Measurements from ENCODE around the gene DNMT1. TPM values are rescaled to one million over a fixed set of nuclear protein-coding genes. Genes with fewer than 3 reads are reported as not detected.

DNMT1 gene
- total RNA-seq, 1 experiment from 2014 or later = 168 TPM

GRCh38 chr19:10089801-10090375 lies 104.9 kb downstream of the DNMT1 start:
- Histone ChIP-seq H3K27ac (ENCODE audit: low read length) (no peak overlapping the region), H3K4me1 (ENCODE audit: control insufficient read depth, insufficient read depth, low read length) (no peaks in the 10 kb centered on the region), H3K36me3 (ENCODE audit: control insufficient read depth, insufficient read depth, low read length) (no peaks in the 10 kb centered on the region; the same call in 1 of the 2 replicates), H3K9me3 (ENCODE audit: control insufficient read depth, insufficient read depth, low read depth, low read length) (no peaks in the 10 kb centered on the region), H3K27me3 (ENCODE audit: control insufficient read depth, insufficient read depth, low read length) (no peaks in the 10 kb centered on the region), H3K4me3 (ENCODE audit: low read depth in 2 of 2, low read length in 2 of 2) (no peak overlapping the region)
- ChIA-PET CTCF (no interaction called here), POLR2A (no interaction called here)
- TF ChIP-seq REST (IDR thresholded peaks at IDR 0.05; ENCODE audit: insufficient read depth in 1 of 2, low read depth in 2 of 2, low read length in 1 of 2) (no peak), POLR2AphosphoS5 (IDR thresholded peaks at IDR 0.05; ENCODE audit: low read depth, low read length) (no peak), CTCF (IDR thresholded peaks at IDR 0.05) (no peak), SIN3A (IDR thresholded peaks at IDR 0.05; ENCODE audit: borderline replicate concordance, insufficient read depth, low read depth, low read length) (no peak), TCF7L2 (IDR thresholded peaks at IDR 0.05; ENCODE audit: low read depth, low read length) (no peak)
- DNase-seq (ENCODE audit: low read depth, low spot score) (no peak), ATAC-seq (no peak)
- intact Hi-C loops (cut with micrococcal nuclease; ENCODE audit: unreplicated experiment) (no loop called here), in situ Hi-C loops (cut with HindIII; ENCODE audit: low pct_unique_long_range_greater_than_20kb, low sequenced_read_pairs) (no loop called here)
- no TSS peak for BruUV-seq (replicated peaks)

GRCh38 chr19:10088949-10089554 lies 105.7 kb downstream of the DNMT1 start:
- TF ChIP-seq SIN3A (IDR thresholded peaks at IDR 0.05; ENCODE audit: borderline replicate concordance, insufficient read depth, low read depth, low read length) (no peak), CTCF (IDR thresholded peaks at IDR 0.05) (no peak), TCF7L2 (IDR thresholded peaks at IDR 0.05; ENCODE audit: low read depth, low read length) (no peak), REST (IDR thresholded peaks at IDR 0.05; ENCODE audit: insufficient read depth in 1 of 2, low read depth in 2 of 2, low read length in 1 of 2) (no peak), POLR2AphosphoS5 (IDR thresholded peaks at IDR 0.05; ENCODE audit: low read depth, low read length) (no peak)
- in situ Hi-C loops (cut with HindIII; ENCODE audit: low pct_unique_long_range_greater_than_20kb, low sequenced_read_pairs) = no loop called here
- DNase-seq (ENCODE audit: low read depth, low spot score) = no peak
- Histone ChIP-seq H3K36me3 (ENCODE audit: control insufficient read depth, insufficient read depth, low read length) (no peaks in the 10 kb centered on the region; the same call in 1 of the 2 replicates), H3K27me3 (ENCODE audit: control insufficient read depth, insufficient read depth, low read length) (no peaks in the 10 kb centered on the region), H3K9me3 (ENCODE audit: control insufficient read depth, insufficient read depth, low read depth, low read length) (no peaks in the 10 kb centered on the region), H3K4me3 (ENCODE audit: low read depth in 2 of 2, low read length in 2 of 2) (no peak overlapping the region), H3K4me1 (ENCODE audit: control insufficient read depth, insufficient read depth, low read length) (no peaks in the 10 kb centered on the region), H3K27ac (ENCODE audit: low read length) (no peak overlapping the region)
- CTCF ChIA-PET = interaction anchor here (0.6 kb wide), 1 partner anchor 128 kb away, joined by 6 read pairs; no protein-coding TSS in a partner anchor
- BruUV-seq (replicated peaks) = no TSS peak
- POLR2A ChIA-PET = no interaction called here
- intact Hi-C loops (cut with micrococcal nuclease; ENCODE audit: unreplicated experiment) = no loop called here
- no peak for ATAC-seq
